ENCODE results near the gene LRSAM1. TPM values are rescaled to one million over a fixed set of nuclear protein-coding genes. Genes with fewer than 3 reads are reported as not detected.

LRSAM1 gene
- total and polyA plus RNA-seq, 7 donors, result 6.9 to 54.0 (median 17.9) TPM

DNA sequence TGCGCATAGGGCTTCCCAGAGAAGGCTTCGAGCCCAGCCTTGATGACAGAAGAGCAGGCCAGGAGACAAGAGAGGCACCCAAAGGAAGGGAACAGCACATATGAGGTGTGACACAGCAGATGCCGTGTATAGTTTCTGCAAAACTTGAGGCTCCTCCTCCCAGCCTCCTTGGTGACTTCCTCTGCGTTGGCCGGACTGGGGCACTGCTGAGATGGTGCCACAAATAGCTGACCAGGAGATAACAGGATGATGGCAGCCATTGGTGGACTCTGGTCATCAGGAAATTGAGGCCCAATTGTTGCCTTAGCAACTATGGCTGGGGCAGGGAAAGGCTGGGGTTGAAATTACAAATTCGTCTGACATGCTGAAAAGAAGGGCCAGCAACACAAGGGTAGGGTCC lies 32.0 kb upstream of the LRSAM1 start:
- H3K4me3 ChIP-seq, result no peak overlapping the region
- WGBS, 2 donors, result 90 to 94% methylated on average over 6 of the region's 6 CpGs
- intact Hi-C loops (cut with DNase I), result no loop called here
- TF ChIP-seq EP300 (IDR thresholded peaks at IDR 0.05) (no peak), POLR2A (IDR thresholded peaks at IDR 0.05) (no peak)
- TF ChIP-seq, protein P1, sequence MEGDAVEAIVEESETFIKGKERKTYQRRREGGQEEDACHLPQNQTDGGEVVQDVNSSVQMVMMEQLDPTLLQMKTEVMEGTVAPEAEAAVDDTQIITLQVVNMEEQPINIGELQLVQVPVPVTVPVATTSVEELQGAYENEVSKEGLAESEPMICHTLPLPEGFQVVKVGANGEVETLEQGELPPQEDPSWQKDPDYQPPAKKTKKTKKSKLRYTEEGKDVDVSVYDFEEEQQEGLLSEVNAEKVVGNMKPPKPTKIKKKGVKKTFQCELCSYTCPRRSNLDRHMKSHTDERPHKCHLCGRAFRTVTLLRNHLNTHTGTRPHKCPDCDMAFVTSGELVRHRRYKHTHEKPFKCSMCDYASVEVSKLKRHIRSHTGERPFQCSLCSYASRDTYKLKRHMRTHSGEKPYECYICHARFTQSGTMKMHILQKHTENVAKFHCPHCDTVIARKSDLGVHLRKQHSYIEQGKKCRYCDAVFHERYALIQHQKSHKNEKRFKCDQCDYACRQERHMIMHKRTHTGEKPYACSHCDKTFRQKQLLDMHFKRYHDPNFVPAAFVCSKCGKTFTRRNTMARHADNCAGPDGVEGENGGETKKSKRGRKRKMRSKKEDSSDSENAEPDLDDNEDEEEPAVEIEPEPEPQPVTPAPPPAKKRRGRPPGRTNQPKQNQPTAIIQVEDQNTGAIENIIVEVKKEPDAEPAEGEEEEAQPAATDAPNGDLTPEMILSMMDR (IDR thresholded peaks at IDR 0.05), result no peak
- H3K27ac ChIP-seq, result peak overlapping the region in 3 of 4 donors; percentile 82 to 86 (median 82)
- H3K9me3 ChIP-seq, result no peaks in the 10 kb centered on the region
- peaks cover 0 to 70% (median 57%) of the 10 kb centered on the region in 4 donors for H3K4me1 ChIP-seq
- H3K36me3 ChIP-seq, result no peaks in the 10 kb centered on the region
- no peaks in the 10 kb centered on the region for H3K27me3 ChIP-seq
- DNase-seq, result no peak

DNA sequence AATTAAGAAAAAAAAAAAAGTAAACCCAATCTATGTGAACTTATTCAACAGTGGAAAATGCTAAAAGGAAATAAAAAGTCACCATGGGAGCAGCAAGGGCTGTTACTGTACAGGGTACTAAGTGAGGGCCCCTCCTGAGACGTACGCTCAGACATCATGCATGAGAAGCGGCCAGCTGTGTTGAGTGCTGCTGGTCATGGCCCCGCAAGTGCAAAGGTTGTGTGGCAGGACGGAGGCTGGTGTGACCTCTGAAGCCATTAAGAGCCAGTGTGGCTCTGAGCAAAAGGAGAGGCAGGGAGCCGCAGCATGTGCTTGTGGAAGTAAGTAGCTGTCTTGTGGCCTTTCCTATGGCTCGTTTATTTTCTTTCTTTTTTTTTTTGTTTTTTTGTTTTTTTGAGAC lies 30.3 kb upstream of the LRSAM1 start:
- Histone ChIP-seq H3K9me3 (no peaks in the 10 kb centered on the region), H3K27ac (peak overlapping the region in 3 of 4 donors; percentile 36 to 98 (median 89)), H3K36me3 (no peaks in the 10 kb centered on the region), H3K4me3 (no peak overlapping the region), H3K4me1 (peaks cover 0 to 66% (median 57%) of the 10 kb centered on the region in 4 donors), H3K27me3 (no peaks in the 10 kb centered on the region)
- TF ChIP-seq POLR2A (IDR thresholded peaks at IDR 0.05) (no peak), POLR2AphosphoS5 (IDR thresholded peaks at IDR 0.05) (no peak)
- no peak for DNase-seq
- intact Hi-C loops (cut with DNase I), result no loop called here
- WGBS, 2 donors, result 85 to 91% methylated on average over 7 of the region's 7 CpGs

DNA sequence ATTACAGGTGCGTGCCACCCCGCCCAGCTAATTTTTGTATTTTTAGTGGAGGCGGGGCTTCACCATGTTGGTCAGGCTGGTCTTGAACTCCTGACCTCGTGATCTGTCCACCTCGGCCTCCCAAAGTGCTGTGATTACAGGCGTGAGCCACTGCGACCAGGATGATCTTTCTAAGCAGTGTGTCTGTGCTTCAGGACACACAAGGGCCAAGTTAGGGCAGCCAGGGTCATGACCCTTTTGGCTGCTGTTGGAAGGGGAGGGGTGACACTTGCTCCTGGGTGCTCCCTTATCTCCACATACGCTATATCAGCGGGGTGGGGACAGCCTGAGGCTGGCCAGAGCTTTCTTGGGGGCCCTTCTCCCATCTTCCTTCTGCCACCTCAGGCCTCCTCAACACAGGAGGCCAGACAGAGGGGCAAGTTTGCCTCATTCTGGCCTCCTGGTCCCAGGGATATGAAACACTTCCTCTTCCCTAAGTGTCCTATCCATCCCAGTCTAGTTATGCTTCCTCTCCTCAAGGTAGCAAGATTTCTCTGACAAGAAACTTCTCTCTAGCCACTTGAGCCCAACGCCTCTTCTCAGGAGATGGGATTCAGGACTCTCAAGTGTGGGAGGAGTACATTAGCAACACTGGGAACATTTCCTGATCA lies 29.1 kb upstream of the LRSAM1 start:
- Histone ChIP-seq H3K4me3 (peak overlapping the region in 2 of 4 donors; percentile 80 to 94), H3K36me3 (no peaks in the 10 kb centered on the region), H3K27ac (peak overlapping the region in 3 of 4 donors; percentile 89 to 98 (median 91)), H3K4me1 (peaks cover 0 to 64% (median 49%) of the 10 kb centered on the region in 4 donors), H3K9me3 (no peaks in the 10 kb centered on the region), H3K27me3 (no peaks in the 10 kb centered on the region)
- WGBS, 2 donors, result 80 to 90% methylated on average over 10 of the region's 10 CpGs
- TF ChIP-seq POLR2A (IDR thresholded peaks at IDR 0.05) (no peak), POLR2AphosphoS5 (IDR thresholded peaks at IDR 0.05) (no peak), EP300 (IDR thresholded peaks at IDR 0.05) (no peak)
- TF ChIP-seq, protein P1 (IDR thresholded peaks at IDR 0.05), result no peak
- DNase-seq, result no peak
- intact Hi-C loops (cut with DNase I), result no loop called here

DNA sequence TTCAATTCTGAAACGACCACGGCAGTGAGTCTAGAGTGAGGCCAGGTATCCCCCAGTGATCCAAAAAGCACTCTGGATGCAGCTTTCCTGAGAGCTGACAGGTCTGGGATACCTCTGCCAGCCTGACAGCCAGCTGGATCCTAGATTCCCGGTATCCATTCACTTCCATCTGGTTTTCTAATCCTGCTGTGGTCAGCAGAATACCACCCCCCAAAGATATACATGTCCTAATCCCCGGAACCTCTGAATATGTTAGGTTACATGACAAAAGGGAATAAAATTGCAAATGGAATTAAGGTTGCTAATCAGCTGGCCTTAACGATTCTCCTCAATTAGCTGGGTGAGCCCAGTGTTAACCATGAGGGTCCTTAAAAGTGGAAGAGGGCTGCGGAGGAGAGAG lies 28.5 kb upstream of the LRSAM1 start:
- intact Hi-C loops (cut with DNase I), result no loop called here
- peak overlapping the region; percentile 89 to 98 (median 91) for H3K27ac ChIP-seq
- no peaks in the 10 kb centered on the region for H3K9me3 ChIP-seq
- DNase-seq, result no peak
- H3K27me3 ChIP-seq, result no peaks in the 10 kb centered on the region
- H3K4me1 ChIP-seq, result peaks cover 0 to 64% (median 43%) of the 10 kb centered on the region in 4 donors
- no peak for TF ChIP-seq POLR2A (IDR thresholded peaks at IDR 0.05)
- WGBS, 2 donors, result 51 to 59% methylated on average over 6 of the region's 6 CpGs
- H3K36me3 ChIP-seq, result no peaks in the 10 kb centered on the region
- H3K4me3 ChIP-seq, result peak overlapping the region in 3 of 4 donors; percentile 77 to 94 (median 80)

DNA sequence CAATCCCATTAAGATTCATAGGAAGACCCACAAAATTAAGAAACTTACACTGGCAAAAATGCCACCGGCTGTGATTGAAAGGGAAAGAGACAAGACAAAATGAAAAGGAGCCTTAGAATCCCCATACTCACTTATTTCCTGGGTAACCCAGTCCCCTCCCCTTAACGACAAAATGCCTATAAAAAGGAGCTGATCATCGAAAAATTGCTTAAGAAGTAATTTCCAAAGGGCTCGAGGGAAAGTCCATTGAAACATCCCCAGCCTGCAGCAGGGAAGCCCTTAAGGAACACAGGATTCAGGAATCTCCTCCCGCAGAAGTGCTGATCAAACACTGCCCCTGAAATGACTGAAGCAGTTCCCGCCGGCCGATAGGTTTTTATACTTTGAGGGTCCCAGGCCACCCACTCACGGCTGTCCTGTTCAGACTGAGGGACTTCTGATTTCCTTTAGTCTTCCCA lies 27.8 kb upstream of the LRSAM1 start:
- WGBS, 2 donors, result 0 to 1% methylated on average over 9 of the region's 9 CpGs
- Histone ChIP-seq H3K4me3 (peak overlapping the region; percentile 59 to 94 (median 78)), H3K4me1 (peaks cover 0 to 59% (median 38%) of the 10 kb centered on the region in 4 donors), H3K27ac (peak overlapping the region; percentile 89 to 98 (median 91)), H3K36me3 (peaks cover 0 to 3% (median under 1%) of the 10 kb centered on the region in 4 donors), H3K27me3 (no peaks in the 10 kb centered on the region), H3K9me3 (no peaks in the 10 kb centered on the region)
- intact Hi-C loops (cut with DNase I), result no loop called here
- no peak for DNase-seq
- TF ChIP-seq POLR2A (IDR thresholded peaks at IDR 0.05) (no peak), EP300 (IDR thresholded peaks at IDR 0.05) (no peak), POLR2AphosphoS5 (IDR thresholded peaks at IDR 0.05) (no peak)
- TF ChIP-seq, protein P1 (IDR thresholded peaks at IDR 0.05), result no peak
